Airway epithelial cell (primary cell): ENCODE measurements around the gene CDKN2D. TPM values are rescaled to one million over a fixed set of nuclear protein-coding genes. Genes with fewer than 3 reads are reported as not detected.

Source experiments
- total RNA-seq: library from RNA; depleted of rRNA; stranded (reverse); fragments of >200 nt; gene quantifications from 2 replicates; pipeline ENCODE4 v1.2.3, GENCODE V29; 2015

CDKN2D gene
- total RNA-seq: 2.0 and 7.1 TPM in 2 replicates

GRCh38 chr19:10568826-10569651 is at the start of gene CDKN2D:
TSS of gene CDKN2D (minus strand) at chr19:10568979. CDS start at chr19:10568653, 326 bp downstream.

GRCh38 chr19:10587022-10587838 is 18.5 kb upstream of the CDKN2D start, which contains the start of gene AP1M2:
TSS of gene AP1M2 (minus strand) at chr19:10587312. CDS start at chr19:10587231, 81 bp downstream.

GRCh38 chr19:10565567-10566407 is 3.0 kb downstream of the CDKN2D start, which contains the start of gene KRI1:
TSS of gene KRI1 (minus strand) at chr19:10566010. CDS start at chr19:10565999, 11 bp downstream.

GRCh38 chr19:10543420-10544241 is 25.1 kb downstream of the CDKN2D start, which contains the start of gene ATG4D:
TSS of gene ATG4D (plus strand) at chr19:10543904. CDS start at chr19:10544091, 187 bp downstream.

GRCh38 chr19:10517361-10517759 is 51.4 kb downstream of the CDKN2D start, which contains the start of gene S1PR5:
TSS of gene S1PR5 (minus strand) at chr19:10517447. CDS start at chr19:10515011, 2,436 bp downstream.

Other genes starting within 250 kb of the CDKN2D start
- gene RAVER1, start 235.4 kb downstream of the CDKN2D start, total RNA-seq: 18.6 and 32.0 TPM in 2 replicates
- gene ICAM3, start 229.4 kb downstream of the CDKN2D start, total RNA-seq: 0.74 and 2.9 TPM in 2 replicates
- gene TYK2, start 188.4 kb downstream of the CDKN2D start, total RNA-seq: 53.0 and 70.7 TPM in 2 replicates
- 154 and 166 TPM in 2 replicates for gene CDC37, start 165.4 kb downstream of the CDKN2D start, total RNA-seq
- gene PDE4A, start 148.4 kb downstream of the CDKN2D start, total RNA-seq: 0.09 and 0.71 TPM in 2 replicates
- gene KEAP1, start 65.6 kb downstream of the CDKN2D start, total RNA-seq: 48.5 and 52.1 TPM in 2 replicates
- gene S1PR5, start 51.5 kb downstream of the CDKN2D start, total RNA-seq: 3.3 TPM in 2 replicates
- gene ATG4D, start 25.1 kb downstream of the CDKN2D start, total RNA-seq: 30.6 and 43.4 TPM in 2 replicates
- gene KRI1, start 3.0 kb downstream of the CDKN2D start, total RNA-seq: 10.6 and 11.9 TPM in 2 replicates
- 87.2 and 108 TPM in 2 replicates for gene AP1M2, start 18.3 kb upstream of the CDKN2D start, total RNA-seq
- 87.7 and 95.3 TPM in 2 replicates for gene SLC44A2, start 56.6 kb upstream of the CDKN2D start, total RNA-seq
- gene ILF3, start 85.4 kb upstream of the CDKN2D start, total RNA-seq: 118 and 141 TPM in 2 replicates
- gene QTRT1, start 132.5 kb upstream of the CDKN2D start, total RNA-seq: 19.0 and 21.8 TPM in 2 replicates
- gene DNM2, start 149.1 kb upstream of the CDKN2D start, total RNA-seq: 75.2 and 86.7 TPM in 2 replicates